M059J (cell line): ENCODE measurements around the gene BCL11B. TPM values are rescaled to one million over a fixed set of nuclear protein-coding genes. Genes with fewer than 3 reads are reported as not detected.

Experiments used
- DNase-seq: peaks from one replicate; pipeline ENCODE4 v3.0.0-alpha.2; 2012; ENCODE audit warnings: low read depth
- total RNA-seq: library from RNA; depleted of rRNA; stranded (reverse); fragments of >200 nt; shearing (Covaris generic); gene quantifications from 2 replicates; pipeline ENCODE4 v1.2.3, GENCODE V29; 2014

BCL11B gene
- total RNA-seq, 1 experiment from 2014 or later, result 0.02 TPM

DNA sequence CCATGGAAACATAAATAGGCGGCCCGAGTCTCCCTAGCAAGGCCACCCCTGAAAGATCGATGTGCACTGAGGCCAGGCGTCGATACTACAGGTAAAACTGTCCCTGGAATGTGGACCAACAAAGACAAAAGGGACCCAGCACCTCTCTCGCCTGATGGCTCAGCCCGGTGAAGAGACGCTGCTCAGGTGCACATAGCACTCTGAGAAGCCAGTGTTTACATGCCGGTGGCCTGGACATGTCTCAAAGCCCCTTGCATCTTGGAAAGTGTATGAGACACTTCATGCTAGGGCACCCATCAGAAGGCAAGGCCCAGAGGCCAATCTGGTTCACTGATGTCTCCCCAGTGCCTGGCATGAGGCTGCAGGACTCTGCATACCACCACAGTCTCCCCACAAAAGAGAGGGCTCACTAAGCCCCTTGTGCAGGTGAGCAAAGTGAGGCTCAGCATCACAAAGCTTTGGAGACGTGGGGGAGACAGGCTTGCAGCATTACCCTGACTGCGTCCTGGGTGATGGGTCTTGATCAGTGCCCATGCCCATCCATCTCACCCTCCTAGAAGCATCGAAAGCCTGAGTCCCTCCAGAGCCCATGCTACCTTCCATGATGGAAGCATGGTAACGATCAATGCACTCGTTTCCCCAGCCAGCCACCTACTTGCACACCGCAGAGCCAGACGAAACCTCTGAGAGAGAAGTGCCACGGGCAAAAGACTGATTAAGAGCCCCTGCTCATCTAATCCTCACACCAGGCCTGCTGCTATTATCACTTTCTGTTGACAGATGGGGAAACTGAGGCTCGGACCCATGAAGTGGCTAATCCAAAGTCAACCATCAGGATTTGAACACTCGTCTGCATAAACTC lies 16.1 kb downstream of the BCL11B start:
- DNase-seq, result no peak

DNA sequence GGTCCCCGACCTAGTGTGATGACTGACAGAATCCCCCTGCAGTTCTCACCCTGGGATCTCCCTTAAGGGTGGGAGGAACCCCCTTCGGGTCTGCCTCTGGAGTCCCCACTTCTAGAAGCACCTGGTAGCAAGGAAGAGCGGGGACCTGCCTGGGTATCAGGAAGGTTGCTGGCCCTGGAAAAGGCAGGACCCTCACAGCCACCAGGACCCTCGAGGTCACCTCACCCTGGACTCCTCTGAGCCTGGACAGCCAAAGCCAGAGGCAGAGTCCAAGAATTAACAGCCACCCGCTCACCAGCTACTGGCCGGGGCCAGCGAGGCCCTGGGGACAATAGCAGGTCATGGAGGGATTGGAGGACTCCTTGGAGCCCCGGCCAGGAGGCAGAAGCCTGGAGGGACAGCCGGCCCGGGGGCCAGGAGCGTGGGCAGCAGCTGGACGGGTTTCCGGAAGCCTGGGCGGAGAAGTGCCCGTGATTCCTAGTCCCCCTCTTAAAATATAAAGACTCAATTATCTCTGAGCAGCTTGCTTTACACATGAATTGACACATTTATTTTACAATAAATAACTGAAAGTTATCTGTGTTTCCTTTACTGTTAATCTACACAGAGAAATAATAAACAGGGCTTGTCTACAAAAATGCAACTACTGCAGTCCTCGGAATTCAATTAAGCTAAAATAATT lies 17.5 kb downstream of the BCL11B start:
- DNase-seq, result no peak

DNA sequence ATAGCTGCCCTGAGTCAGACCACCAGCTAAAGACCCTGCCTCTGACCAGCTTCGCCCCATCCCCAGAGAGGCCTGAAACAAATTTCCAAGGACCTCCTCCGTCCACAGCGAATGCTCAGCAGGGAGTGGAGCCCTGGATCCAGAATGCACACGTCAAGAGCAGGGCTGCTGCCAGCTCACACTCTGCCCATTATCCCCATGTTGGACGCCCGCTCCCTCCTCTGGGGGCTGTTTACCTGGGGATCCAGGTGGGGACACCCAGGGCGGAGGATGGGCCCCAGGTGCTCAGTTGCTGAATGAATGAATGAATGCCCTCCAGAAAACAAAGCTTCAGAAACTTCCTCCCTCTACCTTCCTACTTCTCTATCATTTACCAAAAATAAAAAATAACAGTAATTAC lies 18.1 kb downstream of the BCL11B start:
- DNase-seq, result no peak

DNA sequence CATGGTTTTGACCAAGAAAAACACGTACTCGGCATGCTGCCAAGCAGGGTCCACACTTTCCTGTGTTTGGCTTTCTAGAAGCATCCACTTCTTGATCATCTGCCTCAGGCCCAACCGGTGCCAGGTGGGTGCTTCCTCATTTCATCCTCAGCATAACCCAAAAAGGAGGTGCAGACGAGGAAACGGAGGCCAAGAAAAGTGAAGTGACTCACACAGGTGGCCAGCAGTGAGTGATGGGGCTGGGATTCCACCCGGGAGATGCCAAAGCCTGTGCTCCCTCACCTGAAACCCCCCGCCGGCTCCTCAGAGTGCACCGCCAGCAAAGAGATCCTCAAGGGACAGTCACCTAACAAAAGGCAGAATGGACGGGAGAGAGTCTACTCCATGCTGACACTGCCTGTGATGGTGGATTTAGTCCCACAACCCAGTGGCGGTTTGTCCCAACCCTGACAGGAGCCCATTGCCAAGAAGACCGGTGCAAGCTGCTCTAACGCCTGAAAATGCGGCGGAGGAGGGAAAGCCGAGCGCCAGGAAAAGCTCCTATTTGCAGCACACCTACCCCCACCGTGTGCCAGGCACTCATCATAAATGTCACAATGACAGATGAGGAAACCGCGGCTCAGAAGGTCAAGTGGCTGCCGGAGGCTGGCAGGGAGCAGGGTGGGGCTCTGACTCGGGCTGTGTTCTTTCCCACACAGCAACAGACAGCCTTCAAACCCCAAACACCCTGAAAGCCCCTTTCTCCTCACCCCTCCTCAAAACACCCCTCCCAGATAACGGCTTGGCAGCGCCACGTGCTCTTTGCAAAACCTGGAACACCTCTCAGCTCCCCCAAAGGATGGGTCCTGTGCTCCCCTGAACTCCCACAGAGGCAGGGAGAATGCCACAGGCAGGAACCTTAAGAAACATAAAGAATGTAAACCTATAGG lies 18.8 kb downstream of the BCL11B start:
- DNase-seq, result no peak

DNA sequence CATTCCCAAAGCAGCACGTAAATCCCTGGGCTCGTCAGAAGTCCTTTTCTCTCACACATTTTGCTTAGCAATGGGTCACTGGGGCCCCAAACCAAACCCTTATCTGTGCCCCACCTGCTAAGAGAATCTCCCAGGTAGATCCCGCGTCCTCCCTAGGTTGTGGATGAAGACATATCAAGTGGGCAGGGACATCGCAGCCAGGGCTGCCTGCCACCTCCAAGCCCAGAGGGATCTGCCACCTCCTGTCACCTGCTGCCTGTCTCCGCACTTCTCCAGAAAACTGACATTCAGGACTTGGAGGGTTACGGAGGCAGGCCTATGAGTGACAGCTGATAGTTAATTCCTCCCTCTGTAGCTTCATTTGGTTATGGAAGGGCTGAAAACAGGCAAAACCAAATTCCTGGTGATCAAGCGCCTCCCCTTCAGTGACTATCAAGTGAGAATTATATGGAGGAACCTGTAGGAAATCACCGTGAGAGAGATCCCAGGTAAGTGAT lies 19.5 kb downstream of the BCL11B start:
- DNase-seq, result no peak

DNA sequence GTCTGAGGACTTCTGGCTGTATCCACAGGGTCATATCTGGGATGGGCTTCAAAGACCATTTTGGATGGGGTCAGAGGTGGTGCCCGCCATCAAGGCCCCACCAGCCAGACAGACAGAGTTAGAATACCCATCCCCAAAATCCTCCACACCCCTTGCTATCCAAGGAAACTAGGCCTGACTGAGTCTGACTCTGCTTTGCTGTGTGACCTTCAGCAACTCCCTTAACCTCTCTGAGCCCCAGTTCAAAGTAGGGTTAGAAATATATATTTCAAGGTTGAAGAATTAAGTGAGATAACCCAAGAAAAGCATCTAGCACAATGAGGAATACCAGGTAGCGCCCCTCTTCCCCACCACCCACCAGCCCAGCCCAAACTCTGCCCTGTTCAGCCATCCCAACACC lies 20.3 kb downstream of the BCL11B start:
- no peak for DNase-seq

DNA sequence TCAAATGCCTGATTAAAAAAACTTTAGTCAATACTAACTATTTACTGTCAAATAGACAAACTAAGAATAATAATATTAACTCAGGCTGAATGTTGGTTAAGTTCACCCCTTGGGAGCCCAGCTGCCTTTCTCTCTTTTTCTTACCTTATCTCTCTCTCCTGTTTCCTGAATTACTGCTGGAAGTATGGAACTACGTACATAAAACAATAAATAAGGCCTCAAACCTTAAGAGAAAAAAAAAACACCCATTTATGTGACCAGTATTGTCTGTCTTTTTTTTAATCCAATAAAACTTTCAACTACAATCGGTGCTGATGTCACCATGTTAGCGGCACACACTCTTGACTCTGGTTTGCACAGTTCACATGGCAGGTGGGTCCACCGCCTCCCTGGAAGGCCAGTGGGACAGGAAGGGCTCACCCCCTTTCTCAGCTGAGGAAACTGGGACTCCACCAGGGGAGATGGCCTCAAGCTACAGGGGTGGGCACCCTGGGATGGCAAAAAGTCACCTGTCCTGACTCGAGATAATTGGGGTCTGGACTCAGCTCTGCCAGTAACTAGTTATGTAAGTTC lies 21.3 kb downstream of the BCL11B start:
- DNase-seq, result no peak

DNA sequence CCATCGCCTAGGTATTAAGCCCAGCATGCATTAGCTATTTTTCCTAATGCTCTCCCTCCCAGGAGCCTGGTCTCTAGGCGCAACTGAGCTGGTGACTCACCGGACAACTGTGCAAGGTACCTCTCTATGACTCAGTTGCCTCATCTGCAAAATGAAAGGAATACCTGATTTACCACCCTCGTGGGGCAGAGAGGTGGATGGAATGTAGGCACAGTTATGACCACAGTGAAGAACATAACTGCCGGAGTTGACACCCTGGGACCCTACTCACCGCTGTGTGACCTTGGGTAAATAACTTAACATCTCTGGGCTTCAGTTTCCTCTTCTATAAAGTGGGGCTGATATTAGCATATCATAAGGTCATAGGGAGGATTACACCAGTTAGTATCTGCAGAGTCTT lies 22.6 kb downstream of the BCL11B start:
- no peak for DNase-seq

DNA sequence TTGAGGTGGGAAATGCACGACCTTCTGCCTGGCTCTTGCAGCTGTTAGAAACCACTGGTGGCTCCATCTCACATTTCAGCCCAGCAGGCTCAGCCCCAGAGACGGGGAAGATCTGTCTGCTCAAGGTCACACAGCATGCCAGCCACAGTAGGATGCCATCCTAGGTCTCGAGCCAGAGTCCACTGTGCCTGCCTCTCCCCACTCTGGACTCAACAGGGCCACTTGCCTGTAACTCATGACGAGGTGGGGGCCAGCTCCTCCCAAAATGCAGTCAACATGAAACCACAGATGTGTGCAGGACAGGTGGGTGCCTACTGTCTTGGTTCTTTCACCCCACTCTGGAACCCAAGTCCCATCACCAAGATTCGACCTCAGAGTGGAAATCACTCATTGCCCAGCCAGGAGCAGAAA lies 23.2 kb downstream of the BCL11B start:
- no peak for DNase-seq

DNA sequence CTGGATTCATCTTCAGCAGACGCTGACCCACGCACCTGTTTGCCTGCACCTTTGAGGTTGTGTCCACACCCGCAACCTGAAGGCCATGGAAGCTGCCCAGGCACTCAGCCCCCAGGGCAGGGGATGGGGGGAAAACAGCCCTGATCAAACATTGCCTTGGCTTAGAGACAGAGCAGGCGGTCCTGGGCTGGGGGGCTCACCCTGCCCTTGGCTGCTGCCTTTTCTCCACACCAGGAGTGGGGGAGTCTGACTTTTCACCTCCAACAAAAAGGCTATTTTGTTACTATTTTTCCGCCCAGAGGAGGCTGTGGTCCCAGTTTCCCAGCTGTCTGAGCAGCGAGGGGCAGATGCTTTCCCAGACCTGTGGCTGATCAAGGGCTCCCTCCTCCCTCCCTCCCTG lies 24.2 kb downstream of the BCL11B start:
- no peak for DNase-seq

DNA sequence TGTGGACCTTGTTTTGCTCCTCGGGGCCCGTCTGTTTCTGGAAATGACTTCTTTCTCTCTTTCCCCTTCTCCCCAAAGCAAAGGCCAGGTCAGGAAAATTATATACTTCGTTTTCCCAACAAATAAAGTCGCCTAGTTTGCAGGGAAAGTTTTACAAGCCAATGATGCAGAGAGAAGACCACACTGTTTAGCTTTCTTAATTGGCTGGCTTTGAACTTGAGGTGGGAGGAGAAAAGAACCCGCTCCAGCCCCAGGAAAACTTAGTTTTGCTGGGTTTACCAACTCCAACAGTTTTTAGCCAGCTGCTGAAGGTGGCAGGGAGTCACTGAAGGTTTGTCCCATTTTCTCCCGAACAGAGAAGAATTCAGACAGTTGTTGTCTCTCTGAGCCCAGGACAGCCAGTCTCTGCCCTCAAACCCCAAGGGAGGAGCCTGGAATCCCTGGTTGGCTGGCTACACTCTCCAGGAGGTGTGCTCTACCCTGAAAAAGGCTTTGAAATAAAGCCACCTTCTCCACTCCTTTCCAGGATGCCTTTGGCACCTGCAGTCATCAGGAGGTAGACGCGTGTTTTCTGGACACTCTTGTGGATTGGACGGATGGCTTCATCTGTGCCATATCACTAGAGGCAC lies 24.8 kb downstream of the BCL11B start:
- DNase-seq, result no peak

DNA sequence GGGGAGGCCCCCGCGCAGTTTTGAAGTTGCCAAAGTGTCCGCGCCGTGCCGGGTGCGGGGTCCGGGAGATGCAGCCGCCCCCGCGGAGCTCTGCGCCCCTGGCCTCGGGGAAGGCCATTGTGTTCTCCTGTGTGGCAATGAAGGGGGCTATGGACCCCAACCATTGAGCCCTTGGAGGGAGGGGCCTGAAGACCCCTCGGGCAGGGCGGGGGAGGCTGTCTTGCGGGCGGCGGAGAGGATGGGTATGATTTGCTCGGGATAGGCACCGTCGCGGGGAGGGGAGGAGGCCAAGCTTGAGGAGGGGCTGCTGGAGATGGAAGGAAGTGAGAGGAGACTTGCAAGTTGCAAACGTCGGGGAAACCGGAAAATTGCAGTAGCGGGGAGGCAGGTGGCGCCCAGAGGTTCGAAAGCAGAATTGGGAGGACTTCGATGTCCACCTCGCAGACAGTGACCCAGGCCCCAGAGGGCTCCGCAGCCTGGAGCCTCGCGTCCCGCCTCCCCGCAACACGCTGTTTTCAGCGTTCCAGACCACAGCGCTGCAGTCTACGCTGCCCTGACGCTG lies 25.4 kb downstream of the BCL11B start:
- DNase-seq, result no peak

DNA sequence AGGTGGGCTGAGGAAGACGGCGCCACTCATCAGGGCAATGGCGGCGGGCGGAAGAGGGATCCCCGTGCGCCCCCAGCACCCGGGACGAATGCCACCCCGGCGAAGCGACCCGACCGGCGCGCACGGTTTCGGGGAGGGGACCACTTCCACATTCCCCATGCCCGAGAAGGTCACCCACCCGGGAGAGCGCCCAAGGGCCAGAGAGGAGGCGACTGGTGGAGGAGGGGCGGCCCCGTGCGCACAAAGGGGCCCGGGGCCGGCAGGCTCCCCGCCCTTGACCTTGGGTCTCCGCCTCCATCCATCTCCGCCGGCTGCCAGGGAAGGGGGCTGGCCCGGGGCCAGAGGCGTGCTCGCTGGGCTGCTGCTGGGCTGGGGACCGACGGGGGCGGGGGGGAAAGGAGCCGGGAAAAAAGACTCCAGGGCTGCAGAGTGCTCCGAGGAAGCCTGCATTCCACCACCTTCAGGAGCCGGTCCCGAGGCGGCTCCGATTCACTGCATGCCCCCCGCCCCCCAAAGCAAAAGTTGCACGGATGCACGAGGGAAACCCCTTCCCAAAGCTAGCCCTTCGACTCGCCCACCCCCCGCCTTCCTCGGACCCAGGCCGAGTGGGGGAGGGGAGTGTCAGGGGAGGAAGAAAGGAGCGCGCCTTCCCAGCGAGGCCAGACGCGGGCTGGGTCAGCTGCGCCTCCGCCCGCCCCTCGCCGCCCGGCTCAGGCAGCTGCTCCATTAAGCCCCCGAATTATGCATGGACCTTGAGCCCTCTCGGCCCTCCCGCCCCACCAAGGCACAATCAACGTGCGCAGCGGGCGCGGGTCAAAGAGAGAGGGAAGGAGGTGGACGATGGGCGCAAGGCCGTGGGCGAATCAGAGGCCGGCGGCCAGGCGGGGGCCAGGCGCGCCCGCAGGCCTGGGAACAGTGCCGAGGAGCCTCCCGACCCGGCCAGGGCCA lies 26.2 kb downstream of the BCL11B start:
- no peak for DNase-seq

DNA sequence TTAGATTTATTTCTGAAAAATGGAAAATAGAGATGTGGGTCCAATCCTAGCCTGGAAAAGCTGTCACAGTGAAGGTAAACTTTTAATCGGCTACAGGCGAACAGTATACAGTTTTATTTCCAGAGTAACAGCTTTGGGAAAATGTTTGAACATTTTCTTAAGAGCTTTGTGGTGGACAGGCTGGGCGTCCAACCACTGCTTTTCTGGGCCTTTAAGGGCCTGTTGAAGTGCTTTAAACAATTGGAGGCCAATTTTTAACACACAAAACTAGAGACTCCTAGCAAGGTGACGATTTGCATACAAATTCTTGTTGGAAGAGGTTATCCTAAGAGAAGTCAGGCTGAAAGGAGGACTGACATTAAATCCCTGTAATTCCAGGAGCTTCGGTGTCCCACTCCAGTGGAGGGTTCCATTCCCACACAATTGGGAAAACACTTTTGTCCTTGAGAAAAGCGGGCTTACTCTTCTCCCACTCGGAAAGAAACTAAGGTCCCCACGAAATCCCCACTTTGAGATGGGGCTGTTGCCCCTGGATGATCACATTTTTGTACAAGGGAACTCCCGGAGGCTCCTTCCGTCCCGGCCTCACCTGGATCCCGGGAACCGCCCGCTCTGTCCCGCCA lies 26.9 kb downstream of the BCL11B start:
- DNase-seq, result no peak

DNA sequence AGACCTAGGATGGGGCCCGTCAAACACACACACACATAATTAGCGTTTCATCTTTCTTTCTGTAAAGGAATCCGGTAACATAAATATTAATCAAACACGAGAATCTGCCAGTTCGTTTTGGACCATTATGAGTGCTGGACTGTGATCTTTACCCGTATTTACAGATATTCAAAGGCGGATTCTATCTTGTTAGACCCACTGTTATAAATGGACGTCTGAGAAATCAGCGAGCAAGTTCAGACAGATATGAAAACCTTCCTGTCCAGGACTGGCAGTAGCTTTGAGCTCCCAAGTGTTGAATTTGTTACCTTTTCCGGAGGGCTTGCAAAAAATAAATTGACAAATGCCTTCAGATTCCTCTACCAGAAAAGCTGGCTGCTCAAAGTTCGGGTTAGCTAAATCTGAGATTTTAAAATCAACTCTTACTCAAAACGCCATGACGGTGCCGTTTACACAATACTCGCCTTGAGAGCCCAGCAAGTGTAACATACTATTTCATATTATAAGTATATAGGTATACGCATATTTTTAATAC lies 27.6 kb downstream of the BCL11B start:
- no peak for DNase-seq

DNA sequence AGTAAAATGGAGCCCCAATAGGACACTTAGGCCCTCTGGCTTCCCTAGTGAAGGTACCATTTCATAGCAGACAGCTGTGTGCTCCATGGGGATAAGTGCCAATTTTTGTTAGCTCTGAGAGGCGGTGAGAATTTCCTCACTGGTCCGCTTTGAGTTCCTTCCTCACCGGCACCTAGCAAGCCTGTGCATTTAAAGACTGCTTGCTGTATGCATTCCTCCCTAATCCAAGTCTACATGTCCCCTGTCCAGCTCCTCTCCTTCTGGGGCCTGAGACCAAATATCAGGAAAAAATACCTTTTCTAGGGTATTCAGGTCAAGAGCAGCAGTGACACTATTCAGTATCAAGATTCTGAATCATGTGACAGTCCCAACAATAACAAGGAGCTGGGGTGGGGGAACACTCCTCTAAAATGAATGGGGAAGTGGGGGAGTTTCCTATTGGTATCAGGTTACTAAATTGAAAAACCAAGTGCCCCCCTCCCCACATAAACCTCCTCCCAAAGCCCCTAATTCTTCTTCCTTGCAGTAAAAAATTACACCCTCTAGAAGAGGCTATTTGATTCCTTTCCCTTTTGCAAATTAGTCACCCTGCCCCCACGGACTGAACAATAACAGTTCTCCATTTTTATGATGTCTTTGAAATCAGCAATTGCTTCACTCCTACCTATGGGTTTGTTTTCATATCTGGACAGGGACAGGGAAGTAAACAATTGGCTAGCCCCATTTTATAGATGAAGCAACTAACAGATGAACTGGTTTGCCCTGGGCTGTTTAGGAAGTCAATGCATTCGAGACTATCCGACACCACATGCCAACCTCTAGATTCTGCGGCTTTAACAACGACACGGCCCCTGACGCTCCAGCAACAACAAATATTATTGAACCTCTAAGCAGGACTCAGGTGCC lies 28.9 kb downstream of the BCL11B start:
- DNase-seq, result no peak

DNA sequence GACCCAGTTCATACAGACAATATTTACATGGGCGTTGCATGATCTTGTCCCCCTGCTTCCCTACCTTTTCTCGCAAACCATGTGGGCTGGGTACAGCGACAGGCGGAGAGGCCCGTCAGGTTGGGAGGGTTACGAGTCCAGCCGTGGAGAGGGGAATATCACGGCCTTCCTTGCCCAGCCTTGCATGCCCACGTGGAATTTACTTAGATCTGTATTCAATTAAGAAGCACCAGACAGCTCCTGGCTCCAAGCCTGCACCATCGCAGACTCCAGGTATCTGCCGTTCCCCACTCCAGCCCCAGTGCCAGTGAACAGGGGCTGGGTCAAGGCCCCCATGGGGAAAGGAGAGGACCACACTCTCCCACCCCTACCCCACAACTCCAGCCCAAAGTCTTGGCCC lies 29.8 kb downstream of the BCL11B start:
- DNase-seq, result no peak
